Epithelial cell of esophagus (primary cell): Measurements from ENCODE around the gene MON1B.
A peak's percentile ranks its signal among the peaks of the same experiment; 100 is the strongest.
"Not testable (repeated sequence)": the region's sequence is repeated elsewhere in the genome, so short reads cannot be mapped to it uniquely, and the experiment has no call there.

Experiments
- DNase-seq: peaks from one replicate; pipeline ENCODE4 v3.0.0; 2010; ENCODE audit warnings: low read depth
- H3K4me3 ChIP-seq: 2 replicates; pipeline ENCODE4 v1.5.1; 2011; ENCODE audit warnings: mild to moderate bottlenecking, low read length, control low read depth
- TF ChIP-seq, protein P1 (sequence below): IDR thresholded peaks from 2 replicates; pipeline ENCODE4 v1.5.1; 2011; ENCODE audit warnings: low read depth, mild to moderate bottlenecking, low read length, control low read depth, inconsistent platforms; ENCODE audit not compliant: insufficient read depth; ENCODE audit errors: missing control alignments

The MON1B gene

DNA sequence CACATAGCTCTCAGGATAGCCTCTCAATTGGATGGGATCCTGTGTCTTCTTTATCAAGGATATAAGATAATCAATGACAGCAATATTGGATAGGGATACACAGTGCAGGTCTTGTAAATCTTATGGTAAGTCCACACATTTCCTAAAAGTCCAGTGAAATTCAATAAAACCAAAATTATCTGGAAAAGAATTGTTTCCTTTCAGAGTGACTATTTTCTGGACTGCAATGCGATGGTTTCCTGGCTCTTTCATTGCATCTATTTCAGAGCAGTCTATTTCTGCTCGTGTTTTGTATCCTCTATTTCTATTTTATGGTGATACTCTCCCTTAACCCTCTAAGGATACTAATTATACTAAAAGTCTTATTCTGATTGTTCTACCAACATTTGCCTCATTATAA is 24.3 kb upstream of the MON1B start:
- DNase-seq, result no peak
- H3K4me3 ChIP-seq, result no peak overlapping the region
- TF ChIP-seq, protein P1, sequence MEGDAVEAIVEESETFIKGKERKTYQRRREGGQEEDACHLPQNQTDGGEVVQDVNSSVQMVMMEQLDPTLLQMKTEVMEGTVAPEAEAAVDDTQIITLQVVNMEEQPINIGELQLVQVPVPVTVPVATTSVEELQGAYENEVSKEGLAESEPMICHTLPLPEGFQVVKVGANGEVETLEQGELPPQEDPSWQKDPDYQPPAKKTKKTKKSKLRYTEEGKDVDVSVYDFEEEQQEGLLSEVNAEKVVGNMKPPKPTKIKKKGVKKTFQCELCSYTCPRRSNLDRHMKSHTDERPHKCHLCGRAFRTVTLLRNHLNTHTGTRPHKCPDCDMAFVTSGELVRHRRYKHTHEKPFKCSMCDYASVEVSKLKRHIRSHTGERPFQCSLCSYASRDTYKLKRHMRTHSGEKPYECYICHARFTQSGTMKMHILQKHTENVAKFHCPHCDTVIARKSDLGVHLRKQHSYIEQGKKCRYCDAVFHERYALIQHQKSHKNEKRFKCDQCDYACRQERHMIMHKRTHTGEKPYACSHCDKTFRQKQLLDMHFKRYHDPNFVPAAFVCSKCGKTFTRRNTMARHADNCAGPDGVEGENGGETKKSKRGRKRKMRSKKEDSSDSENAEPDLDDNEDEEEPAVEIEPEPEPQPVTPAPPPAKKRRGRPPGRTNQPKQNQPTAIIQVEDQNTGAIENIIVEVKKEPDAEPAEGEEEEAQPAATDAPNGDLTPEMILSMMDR, result no peak

DNA sequence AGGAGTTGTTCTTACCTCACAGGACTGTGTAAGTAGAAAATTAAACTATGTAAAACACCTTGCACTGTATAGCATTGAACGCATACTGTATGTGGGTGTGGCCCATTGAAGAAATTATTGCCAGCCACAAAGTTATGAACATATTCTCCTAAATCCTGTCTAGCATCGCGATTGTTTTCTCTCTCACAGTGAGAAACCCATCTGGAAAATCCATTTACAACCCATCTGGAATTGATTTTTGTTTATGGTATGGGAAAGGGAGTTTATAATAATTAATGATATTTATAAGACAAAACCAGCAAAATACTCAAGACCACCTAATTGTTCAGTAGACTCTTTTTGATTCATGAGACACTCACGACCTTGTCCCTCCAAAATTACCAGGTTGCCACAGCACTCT is 22.1 kb upstream of the MON1B start:
- H3K4me3 ChIP-seq, result no peak overlapping the region
- TF ChIP-seq, protein P1, result no peak
- no peak for DNase-seq

DNA sequence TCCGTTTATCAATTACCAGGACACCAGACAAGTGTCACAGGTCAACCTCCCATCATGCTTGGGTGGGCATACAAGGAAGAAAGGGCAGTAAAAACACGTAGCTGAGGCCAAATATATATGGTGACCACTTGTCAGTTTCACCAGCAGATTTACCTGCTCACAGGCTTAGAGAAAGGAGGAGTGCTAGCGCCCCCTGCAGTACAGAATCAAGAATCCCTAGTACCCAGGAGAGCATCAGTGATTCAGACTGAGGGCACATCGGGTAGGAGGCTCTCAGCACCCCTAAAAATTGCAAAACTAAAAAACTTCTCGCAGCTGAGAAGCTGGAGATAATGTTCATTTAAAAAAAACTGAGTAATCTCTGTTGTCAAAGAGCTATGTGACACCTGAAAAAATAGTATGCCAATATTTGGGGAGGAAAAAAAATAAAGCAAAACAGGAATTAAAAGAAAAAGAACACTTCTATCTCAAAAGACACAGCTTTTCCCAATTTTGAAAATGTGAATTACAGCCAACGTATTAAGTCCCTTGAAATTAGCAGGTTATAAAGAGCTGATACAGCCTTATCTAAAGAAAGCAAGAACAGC is 21.2 kb upstream of the MON1B start:
- no peak overlapping the region for H3K4me3 ChIP-seq
- DNase-seq, result peak; percentile 72
- TF ChIP-seq, protein P1, result peak; percentile 72

DNA sequence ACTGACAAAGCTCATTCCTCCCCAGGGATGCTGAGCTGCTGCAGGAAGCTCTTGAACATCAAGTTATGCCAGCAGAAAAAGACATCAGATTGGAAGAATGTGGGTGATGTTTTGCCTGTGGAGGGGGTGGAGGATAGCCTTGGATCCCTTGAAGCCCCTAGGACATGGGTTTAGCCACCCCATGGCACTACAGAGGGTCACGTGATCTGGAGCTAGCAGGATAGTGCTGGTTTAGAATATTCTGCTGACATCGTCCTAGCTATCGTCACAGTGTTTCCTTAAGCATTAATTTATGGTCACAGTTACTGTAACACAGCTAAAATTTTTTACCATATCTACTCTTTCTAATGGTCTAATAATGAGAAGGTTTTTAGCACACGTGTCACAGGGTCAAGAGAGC is 20.2 kb upstream of the MON1B start:
- no peak overlapping the region for H3K4me3 ChIP-seq
- no peak for DNase-seq
- TF ChIP-seq, protein P1, result no peak

DNA sequence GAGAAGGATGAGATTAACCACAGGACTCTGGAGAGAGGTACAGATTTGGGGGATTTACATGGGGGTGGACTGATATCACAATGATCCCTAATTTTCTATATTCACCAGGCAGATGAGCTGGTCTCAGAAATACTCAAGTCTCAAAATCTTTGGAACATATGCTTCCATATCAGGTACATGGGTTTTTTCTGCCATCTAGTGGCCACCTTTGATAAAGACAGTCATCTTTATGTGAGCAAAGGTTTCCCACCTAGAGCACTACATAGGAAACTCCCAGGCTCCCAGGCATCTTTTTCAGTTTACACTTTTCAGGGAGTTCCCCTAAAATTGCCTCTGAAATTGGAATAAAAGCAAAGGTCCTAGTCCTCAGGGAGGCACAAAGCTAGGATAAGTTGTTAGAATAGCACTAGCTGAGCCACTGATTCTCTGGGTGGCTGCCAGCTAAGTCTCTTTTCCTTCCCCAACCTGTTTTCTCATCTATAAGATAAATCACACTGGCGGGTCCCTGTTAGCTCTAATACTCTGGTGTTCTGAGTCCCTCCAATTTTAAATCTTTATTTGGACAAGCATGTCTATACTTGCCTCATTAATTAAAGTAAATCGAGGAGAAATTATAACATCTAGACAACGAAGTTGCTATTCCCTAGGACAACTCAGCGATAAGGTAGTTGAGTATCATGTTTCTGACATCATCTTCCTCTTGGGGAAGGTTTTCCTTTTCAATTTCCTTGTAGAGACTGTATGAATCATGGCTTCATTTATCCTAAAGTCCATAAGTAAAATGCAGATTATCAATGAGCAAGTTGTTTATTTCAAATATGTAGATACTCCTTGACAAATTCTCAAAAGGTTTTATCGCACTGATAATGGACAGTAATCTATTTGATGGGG is 19.0 kb upstream of the MON1B start:
- peak; percentile 71 for DNase-seq
- no peak overlapping the region for H3K4me3 ChIP-seq
- TF ChIP-seq, protein P1, result peak; percentile 74

DNA sequence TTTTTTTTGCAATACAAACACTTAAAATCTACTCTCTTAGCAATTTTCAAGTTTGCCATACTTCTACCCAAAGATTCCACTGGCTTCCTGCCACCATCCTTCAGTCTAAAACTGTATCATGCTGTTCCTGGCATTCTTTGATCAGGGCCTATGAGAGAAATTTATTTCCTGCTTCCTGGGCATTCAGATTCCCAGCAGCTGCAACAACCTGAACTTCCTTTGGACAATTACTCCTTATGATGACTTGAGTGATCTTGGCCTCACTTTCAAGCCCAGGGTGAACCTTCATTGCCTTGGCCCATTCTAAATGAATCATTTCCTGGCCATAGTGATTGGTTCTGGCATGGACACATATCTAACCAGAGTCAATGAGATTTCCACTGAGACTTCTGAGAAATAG is 18.0 kb upstream of the MON1B start:
- H3K4me3 ChIP-seq, result no peak overlapping the region
- TF ChIP-seq, protein P1, result no peak
- no peak for DNase-seq

DNA sequence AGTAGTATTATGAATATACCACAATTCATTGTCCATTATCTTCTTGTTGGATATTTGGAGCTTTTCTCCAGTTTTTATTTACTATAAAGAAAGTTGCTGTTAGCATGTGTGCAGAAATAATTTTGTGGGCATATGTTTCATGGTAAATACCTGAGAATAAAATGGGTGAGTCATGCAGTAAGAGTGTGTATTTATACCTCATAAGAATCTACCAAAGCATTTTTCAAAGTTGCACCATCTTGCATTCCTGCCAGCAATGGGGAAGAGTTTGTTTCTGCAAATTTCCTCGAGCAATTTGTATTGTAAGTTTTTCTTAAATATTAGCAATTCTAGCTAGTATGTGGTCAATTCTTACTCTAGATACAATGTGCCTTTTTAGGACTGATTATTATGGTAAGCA is 7.9 kb upstream of the MON1B start:
- H3K4me3 ChIP-seq, result no peak overlapping the region
- DNase-seq, result peak; percentile 49
- TF ChIP-seq, protein P1, result no peak

DNA sequence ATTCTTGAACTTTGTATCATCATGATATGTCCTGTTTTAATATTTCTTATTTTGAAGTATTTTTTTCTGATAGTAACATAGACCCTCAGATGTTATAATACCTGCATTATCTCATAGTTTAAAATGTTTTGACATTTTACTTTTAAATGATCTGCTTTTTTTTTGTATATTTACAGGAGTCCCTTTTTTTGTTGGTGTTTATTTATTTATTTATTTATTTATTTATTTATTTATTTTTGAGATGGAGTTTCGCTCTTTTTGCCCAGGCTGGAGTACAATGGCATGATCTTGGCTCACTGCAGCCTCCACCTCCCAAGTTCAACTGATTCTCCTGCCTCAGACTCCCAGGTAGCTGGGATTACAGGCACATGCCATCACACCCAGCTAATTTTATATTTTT is 4.7 kb upstream of the MON1B start:
- not testable (repeated sequence) for H3K4me3 ChIP-seq, DNase-seq
